Measurements from ENCODE around the gene USP17L26. TPM values are rescaled to one million over a fixed set of nuclear protein-coding genes. Genes with fewer than 3 reads are reported as not detected.
"Not testable (repeated sequence)": the region's sequence is repeated elsewhere in the genome, so short reads cannot be mapped to it uniquely, and the experiment has no call there.

Gene USP17L26
- total RNA-seq, 1 experiment from 2014 or later = not detected

DNA sequence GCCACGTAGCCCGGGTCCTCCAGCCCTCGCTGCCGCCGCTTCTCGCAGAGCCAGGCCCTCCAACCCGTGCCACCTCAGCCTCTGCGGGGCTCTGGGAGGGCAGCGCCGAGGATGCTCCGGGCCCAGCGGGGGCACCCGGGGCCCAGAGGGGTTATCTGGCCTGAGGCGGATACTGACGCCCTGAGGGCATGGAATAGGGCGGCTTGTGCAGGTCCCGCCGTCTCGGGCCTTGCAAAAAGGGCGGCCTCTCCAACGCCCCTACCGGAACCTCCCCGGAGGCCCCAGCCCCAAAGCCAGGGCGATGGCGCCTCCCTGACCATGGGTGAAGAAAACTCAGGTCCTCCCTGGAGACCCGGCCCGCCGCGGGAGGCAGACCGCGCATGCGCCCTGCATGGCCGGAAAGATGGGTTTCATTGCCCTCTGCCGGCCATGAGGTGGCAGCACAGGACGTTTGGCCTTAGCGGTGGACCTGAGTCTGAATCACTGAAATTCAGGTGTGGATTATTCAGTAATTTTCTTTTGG lies 46.6 kb downstream of the USP17L26 start:
- ATAC-seq; CTCF ChIA-PET; POLR2A ChIA-PET; H3K27ac Mint-ChIP-seq; H3K4me3 Mint-ChIP-seq; H3K4me1 Mint-ChIP-seq; H3K27me3 Mint-ChIP-seq (ENCODE audit: low read depth): not testable (repeated sequence)
- DNase-seq (ENCODE audit: low spot score) = peak; percentile 60
- Mint-ChIP-seq H3K36me3 (peaks cover 28% of the 10 kb centered on the region), H3K9me3 (peaks cover 58% of the 10 kb centered on the region)
- TF ChIP-seq, protein P1, sequence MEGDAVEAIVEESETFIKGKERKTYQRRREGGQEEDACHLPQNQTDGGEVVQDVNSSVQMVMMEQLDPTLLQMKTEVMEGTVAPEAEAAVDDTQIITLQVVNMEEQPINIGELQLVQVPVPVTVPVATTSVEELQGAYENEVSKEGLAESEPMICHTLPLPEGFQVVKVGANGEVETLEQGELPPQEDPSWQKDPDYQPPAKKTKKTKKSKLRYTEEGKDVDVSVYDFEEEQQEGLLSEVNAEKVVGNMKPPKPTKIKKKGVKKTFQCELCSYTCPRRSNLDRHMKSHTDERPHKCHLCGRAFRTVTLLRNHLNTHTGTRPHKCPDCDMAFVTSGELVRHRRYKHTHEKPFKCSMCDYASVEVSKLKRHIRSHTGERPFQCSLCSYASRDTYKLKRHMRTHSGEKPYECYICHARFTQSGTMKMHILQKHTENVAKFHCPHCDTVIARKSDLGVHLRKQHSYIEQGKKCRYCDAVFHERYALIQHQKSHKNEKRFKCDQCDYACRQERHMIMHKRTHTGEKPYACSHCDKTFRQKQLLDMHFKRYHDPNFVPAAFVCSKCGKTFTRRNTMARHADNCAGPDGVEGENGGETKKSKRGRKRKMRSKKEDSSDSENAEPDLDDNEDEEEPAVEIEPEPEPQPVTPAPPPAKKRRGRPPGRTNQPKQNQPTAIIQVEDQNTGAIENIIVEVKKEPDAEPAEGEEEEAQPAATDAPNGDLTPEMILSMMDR (IDR thresholded peaks at IDR 0.05) = 0 out of 2 replicates have a peak, but pooled peaks have one; percentile 43

GRCh38 chr4:9384126-9384525 lies 49.7 kb downstream of the USP17L26 start:
- CTCF ChIA-PET = no interaction called here
- TF ChIP-seq CREM (CRISPR knock-in tag; IDR thresholded peaks at IDR 0.05) (no peak), ATF1 (CRISPR knock-in tag; IDR thresholded peaks at IDR 0.05) (no peak), ZNF219 (CRISPR knock-in tag; IDR thresholded peaks at IDR 0.05; ENCODE audit: borderline replicate concordance) (no peak), ZSCAN18 (CRISPR knock-in tag; IDR thresholded peaks at IDR 0.05) (no peak), ZNF121 (CRISPR knock-in tag; IDR thresholded peaks at IDR 0.05) (no peak), RELA (CRISPR knock-in tag; IDR thresholded peaks at IDR 0.05; ENCODE audit: borderline replicate concordance) (no peak), MYBL2 (CRISPR knock-in tag; IDR thresholded peaks at IDR 0.05) (no peak), ZNF671 (CRISPR knock-in tag; IDR thresholded peaks at IDR 0.05) (no peak), SP1 (CRISPR knock-in tag; conservative IDR thresholded peaks at IDR 0.05) (no peak), JUN (CRISPR knock-in tag; IDR thresholded peaks at IDR 0.05) (no peak), FOXP1 (CRISPR knock-in tag; IDR thresholded peaks at IDR 0.05; ENCODE audit: borderline replicate concordance) (no peak), STAT6 (CRISPR knock-in tag; conservative IDR thresholded peaks at IDR 0.05; ENCODE audit: low read depth) (no peak), ZNF263 (CRISPR knock-in tag; IDR thresholded peaks at IDR 0.05; ENCODE audit: low read depth) (no peak)
- TF ChIP-seq, protein P2, sequence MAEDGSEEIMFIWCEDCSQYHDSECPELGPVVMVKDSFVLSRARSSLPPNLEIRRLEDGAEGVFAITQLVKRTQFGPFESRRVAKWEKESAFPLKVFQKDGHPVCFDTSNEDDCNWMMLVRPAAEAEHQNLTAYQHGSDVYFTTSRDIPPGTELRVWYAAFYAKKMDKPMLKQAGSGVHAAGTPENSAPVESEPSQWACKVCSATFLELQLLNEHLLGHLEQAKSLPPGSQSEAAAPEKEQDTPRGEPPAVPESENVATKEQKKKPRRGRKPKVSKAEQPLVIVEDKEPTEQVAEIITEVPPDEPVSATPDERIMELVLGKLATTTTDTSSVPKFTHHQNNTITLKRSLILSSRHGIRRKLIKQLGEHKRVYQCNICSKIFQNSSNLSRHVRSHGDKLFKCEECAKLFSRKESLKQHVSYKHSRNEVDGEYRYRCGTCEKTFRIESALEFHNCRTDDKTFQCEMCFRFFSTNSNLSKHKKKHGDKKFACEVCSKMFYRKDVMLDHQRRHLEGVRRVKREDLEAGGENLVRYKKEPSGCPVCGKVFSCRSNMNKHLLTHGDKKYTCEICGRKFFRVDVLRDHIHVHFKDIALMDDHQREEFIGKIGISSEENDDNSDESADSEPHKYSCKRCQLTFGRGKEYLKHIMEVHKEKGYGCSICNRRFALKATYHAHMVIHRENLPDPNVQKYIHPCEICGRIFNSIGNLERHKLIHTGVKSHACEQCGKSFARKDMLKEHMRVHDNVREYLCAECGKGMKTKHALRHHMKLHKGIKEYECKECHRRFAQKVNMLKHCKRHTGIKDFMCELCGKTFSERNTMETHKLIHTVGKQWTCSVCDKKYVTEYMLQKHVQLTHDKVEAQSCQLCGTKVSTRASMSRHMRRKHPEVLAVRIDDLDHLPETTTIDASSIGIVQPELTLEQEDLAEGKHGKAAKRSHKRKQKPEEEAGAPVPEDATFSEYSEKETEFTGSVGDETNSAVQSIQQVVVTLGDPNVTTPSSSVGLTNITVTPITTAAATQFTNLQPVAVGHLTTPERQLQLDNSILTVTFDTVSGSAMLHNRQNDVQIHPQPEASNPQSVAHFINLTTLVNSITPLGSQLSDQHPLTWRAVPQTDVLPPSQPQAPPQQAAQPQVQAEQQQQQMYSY (CRISPR knock-in tag; IDR thresholded peaks at IDR 0.05) = no peak
- TF ChIP-seq, protein P3, sequence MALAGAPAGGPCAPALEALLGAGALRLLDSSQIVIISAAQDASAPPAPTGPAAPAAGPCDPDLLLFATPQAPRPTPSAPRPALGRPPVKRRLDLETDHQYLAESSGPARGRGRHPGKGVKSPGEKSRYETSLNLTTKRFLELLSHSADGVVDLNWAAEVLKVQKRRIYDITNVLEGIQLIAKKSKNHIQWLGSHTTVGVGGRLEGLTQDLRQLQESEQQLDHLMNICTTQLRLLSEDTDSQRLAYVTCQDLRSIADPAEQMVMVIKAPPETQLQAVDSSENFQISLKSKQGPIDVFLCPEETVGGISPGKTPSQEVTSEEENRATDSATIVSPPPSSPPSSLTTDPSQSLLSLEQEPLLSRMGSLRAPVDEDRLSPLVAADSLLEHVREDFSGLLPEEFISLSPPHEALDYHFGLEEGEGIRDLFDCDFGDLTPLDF (CRISPR knock-in tag; IDR thresholded peaks at IDR 0.05) = no peak
- TF ChIP-seq, protein P4, sequence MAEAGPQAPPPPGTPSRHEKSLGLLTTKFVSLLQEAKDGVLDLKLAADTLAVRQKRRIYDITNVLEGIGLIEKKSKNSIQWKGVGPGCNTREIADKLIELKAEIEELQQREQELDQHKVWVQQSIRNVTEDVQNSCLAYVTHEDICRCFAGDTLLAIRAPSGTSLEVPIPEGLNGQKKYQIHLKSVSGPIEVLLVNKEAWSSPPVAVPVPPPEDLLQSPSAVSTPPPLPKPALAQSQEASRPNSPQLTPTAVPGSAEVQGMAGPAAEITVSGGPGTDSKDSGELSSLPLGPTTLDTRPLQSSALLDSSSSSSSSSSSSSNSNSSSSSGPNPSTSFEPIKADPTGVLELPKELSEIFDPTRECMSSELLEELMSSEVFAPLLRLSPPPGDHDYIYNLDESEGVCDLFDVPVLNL (CRISPR knock-in tag; IDR thresholded peaks at IDR 0.05; ENCODE audit: borderline replicate concordance, low read depth) = no peak
- ATAC-seq (no peak), DNase-seq (ENCODE audit: low spot score) (no peak)
- no peak overlapping the region for H3K27ac Mint-ChIP-seq
- POLR2A ChIA-PET = no interaction called here
- H3K9me3 Mint-ChIP-seq = peaks cover 51% of the 10 kb centered on the region
- no peaks in the 10 kb centered on the region for H3K4me1 Mint-ChIP-seq
- no peak overlapping the region for H3K4me3 Mint-ChIP-seq
- H3K27me3 Mint-ChIP-seq (ENCODE audit: low read depth) = peaks cover 10% of the 10 kb centered on the region
- peaks cover 25% of the 10 kb centered on the region for H3K36me3 Mint-ChIP-seq

Measured in WTC11 (cell line).